ENCODE measurements around the gene MTHFS.
A peak's percentile ranks its signal among the peaks of the same experiment; 100 is the strongest.
"Not testable (repeated sequence)": the region's sequence is repeated elsewhere in the genome, so short reads cannot be mapped to it uniquely, and the experiment has no call there.

The MTHFS gene

DNA sequence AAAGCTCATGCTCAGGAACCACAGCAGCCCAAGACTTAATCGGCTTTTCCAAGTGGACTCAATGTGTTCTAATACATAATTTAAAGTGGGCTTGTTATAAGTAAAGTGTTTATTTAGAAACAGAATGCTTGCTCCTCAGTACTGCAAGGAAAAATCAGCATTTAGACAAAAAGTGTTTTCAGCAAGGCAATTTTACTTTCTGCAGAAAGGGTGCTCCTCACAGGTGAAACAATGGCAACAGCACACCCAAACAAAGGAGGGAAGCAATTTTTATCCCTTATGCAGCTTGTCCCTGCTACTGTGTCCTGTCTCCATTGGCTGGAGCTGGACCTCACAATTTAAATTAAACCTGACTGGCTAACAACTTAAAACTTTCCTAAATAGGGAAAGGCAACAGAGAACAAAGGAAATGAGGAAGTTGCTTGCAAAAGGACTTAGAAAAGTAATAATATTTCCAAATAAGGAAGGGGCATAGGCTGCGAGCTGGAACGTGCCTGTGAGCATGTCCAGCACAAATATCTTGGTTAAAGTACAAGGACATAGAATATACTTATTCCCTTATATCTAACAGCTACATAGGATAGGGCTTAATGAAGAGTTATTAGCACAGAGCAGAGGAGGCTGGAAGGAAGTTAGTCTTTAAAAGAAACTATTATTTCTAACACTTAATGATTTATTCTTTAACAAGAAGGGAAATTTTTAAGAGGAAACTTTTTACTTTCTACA lies 19.1 kb upstream of the MTHFS start:
- not testable (repeated sequence) for DNase-seq

DNA sequence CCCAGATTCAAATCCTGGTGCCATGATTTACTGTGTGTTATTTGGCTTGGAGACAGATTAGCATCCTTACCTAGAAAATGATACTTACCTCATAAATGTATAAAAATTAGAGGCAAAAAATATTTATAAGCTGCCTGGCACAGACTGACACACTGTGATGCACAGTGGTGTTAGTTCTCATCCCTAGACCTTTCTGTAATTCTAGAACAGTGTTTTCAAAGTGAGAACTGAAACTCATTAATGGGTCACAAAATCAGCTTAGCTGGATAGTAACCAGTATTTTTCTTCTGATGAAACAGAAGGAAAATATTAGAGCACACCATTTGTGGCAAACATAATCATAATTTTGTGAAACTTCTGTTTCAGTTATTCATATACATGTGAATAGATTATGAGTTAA lies 17.9 kb upstream of the MTHFS start:
- DNase-seq, result no peak

DNA sequence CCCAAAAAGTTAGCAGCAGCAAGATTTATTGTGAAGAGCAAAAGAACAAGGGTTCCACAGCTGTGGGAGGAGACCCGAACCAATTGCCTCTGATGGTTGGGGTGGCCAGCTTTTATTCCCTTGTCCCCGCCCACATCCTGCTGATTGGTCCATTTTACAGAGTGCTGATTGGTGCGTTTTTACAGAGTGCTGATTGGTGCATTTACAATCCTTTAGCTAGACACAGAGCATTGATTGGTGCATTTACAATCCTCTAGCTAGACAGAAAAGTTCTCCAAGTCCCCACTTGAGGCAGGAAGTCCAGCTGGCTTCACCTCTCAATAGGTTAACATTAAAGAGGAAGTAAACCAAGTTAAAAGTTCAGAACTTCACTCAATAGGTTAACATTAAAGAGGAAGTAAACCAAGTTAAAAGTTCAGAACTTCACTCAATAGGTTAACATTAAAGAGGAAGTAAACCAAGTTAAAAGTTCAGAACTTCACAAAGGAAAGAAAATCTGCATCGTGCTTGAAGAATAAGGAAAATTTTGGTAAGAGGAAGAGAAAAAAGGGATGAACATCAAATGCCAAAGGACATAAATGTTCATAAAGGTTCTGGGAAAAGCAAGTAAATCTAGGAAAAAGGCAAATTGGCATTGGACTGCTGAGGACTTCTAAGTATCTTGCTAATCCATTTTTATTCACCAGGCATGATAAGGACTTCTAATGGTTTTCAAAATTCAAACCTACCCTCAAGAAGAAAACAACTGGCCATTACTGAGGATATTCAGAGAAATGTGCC lies 12.9 kb upstream of the MTHFS start:
- not testable (repeated sequence) for DNase-seq

DNA sequence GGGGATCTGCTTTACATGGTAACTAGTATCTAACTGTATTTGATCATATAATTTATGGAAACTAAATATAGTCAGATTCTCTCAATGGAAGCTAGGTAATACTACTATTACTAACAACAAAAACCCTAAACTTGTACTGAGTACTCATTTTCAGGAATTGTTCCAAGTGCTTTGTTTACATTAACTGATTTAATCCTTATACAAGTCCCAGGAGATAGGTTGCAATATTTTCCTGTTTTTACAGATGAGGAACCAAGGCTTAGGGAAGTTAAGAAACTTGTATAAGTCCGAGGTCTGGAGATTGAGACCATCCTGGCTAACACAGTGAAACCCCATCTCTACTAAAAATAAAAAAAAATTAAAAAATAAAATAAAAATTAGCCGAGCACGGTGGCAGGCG lies 7.5 kb upstream of the MTHFS start:
- no peak for DNase-seq

DNA sequence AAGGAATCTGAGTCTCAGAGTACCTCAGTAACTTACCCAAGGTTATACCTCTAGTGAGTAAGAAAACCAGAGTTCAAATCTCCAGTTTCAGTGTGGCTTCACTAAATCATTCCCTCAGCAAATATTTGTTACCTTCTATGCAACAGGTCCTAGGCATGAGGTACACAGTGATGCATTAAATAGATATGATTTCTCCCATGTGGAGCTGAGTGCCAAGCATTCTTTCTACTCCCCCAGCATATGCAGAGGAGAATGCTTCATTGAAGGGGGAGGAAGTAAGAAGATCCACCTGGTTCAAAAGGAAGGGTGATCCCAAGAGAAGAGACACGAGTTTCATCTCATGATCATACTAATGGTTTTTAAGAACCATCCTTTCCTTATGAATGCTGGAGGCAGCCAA lies 6.8 kb upstream of the MTHFS start:
- no peak for DNase-seq

DNA sequence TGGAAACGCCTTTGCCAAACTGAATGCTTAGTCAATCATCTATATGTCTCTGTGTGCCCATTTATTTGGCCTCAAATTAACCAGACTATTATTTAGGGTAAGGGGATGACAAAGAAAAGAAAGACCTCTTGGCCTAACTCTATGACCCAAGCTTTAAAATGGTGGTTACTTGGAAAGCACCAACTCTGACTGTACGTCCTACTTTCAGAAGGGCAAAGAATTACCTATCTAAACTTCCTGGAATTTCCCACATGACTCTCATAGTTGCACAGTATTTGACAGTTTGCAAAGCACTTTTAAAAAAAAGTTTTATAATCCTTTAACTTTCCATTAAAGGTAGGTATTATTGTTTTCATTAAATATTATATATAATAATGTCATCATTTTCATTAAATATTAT lies 6.3 kb upstream of the MTHFS start:
- no peak for DNase-seq

DNA sequence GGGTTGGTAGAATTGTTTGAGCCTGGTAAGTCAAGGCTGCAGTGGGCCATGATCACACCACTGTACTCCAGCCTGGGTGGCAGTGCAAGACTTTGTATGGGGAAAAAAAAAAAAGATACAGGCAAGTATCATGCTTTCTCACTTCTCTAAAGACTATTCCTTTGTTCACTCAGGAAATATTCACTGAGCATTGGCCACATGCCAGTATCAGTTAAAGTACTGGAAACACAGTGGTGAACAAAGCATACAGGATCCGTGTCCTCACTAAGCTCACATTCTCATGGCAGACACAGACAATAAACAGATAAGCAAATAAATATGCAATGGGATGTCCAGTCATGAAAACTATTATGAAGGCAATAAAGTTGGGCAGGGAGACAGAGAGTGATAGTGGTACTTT lies 5.1 kb upstream of the MTHFS start:
- no peak for DNase-seq

DNA sequence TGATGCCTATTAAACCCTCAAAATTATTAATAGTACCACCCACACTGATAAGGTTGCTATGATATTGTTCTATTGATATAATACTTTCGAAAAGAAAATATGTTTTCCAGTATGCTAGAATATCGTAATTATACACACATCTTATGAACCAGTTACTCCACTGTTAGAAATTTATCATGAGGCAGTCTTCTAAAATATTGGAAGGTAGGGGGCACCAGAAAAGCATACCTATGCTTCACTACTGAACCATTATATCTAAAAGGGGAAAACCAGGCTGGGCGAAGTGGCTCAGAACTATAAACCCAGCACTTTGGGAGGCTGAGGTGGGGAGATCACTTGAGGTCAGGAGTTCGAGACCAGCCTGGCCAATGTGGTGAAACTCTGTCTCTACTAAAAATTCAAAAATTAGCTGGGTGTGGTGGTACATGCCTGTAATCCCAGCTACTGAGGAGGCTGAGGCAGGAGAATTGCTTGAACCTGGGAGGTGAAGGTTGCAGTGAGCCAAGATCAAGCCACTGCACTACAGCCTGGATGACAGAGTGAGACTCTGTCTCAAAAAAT lies 4.1 kb upstream of the MTHFS start:
- DNase-seq, result not testable (repeated sequence)

DNA sequence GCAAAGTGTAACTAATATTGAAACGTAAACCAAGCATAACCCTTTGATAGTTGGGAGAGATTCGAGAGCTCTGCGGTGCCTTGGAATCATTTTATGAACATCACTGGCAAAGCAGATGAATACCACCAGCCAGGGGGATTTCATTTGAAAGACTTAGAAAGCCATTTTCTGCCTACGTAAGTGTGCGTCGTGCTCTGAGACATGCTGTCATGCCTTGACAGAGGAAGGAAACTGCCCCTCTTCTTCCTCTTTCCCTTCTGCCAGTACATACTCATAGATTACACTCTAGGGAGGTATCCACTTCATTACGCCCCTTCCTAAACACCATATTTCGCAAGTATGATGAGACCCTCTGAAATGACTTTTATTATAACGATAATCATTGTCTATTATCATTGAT lies 3.3 kb upstream of the MTHFS start:
- no peak for DNase-seq

DNA sequence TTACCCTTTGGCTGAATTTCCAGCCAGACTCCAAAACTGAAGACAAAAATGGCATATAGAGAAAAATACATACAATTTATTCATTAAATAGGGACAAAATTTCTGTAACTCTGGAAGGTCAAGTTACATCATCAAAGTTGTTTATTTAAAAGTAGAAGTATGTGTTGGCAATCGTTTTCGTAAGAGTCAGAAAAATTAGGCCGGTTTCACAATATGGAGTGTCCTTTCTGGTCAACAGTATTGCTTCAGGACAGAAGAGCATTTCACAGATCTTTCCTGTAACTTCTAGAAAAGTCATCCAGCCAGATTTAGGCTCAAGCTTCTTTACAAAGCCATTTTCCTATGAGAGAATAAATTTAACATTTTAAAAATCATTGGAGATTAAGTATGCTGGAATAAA lies 2.0 kb upstream of the MTHFS start:
- DNase-seq, result peak; percentile 75

DNA sequence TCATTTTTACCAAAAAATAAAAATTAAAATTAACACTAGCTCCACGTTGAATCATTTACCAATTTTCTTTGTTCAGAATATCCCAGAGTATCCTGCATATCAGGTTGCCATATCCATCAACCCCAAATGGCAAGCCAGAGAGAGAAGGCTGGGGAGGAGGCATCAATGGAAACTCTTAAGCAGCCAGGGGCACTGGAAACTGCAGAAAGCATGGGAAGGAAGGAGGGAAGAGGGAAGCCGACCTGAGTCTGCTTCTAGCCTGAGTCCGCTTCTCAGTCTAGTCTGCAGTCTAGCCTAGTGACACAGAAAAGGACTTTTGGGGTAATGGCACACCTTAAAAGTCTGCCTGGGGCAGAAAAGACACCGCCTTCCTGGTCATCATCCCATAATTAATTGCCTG lies 1.6 kb upstream of the MTHFS start:
- no peak for DNase-seq

DNA sequence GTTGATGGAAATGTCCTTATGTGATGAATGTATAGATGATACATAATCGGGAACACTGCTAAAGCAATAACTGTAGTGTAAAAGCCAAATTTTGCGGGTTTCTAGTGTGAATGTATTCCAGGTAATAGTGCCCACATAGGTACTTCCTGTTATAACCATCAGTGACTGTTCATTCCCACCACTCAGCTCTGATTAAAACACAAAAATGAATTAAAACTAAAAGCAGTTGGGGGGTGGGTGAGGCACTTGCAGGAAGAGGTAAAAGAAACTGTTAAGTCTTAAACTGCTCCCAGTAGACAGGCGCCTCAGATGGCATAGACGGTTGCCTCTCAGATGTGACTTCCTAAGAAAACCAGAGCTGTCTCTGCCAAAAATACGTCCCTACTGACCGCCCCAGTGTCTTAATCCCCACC lies 893 bp upstream of the MTHFS start:
- DNase-seq, result no peak

DNA sequence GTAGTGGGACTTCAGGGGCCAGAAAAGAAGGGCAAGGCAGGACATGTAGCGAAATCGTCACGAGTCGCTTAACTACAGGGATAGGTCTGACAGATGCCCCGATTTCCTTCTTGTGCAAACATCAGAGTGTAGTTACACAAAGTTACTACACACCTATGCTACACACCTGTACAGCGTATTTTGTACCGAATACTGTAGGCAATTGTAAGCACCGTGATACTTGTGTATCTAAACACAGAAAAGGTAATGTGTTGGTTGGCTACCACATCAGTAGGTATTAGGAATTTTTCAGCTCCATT lies 515 bp upstream of the MTHFS start:
- no peak for DNase-seq

DNA sequence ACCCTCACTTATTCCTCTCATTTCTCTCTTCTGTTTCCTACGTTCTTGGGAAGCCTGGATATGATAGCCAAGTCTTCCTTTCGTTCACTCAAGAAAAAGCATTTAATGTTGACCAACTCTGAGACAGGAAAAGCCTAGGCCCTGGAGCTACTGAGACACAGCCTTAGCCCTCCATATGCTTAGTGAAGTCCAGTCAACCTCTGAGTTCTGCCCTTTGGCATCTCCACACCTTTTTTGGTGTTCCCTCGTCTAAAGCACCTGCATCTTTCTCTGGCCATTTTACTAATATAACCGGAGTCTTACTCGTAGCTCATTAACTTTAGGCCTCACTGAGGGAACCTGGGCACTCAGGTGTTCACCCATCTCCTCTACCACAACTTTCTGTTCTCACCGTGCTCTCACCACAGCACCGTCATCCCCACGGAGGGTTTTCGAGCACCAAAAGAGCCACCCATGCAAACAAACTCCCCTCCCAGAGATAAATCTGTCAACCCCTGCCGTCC lies 632 bp downstream of the MTHFS start:
- DNase-seq, result no peak

DNA sequence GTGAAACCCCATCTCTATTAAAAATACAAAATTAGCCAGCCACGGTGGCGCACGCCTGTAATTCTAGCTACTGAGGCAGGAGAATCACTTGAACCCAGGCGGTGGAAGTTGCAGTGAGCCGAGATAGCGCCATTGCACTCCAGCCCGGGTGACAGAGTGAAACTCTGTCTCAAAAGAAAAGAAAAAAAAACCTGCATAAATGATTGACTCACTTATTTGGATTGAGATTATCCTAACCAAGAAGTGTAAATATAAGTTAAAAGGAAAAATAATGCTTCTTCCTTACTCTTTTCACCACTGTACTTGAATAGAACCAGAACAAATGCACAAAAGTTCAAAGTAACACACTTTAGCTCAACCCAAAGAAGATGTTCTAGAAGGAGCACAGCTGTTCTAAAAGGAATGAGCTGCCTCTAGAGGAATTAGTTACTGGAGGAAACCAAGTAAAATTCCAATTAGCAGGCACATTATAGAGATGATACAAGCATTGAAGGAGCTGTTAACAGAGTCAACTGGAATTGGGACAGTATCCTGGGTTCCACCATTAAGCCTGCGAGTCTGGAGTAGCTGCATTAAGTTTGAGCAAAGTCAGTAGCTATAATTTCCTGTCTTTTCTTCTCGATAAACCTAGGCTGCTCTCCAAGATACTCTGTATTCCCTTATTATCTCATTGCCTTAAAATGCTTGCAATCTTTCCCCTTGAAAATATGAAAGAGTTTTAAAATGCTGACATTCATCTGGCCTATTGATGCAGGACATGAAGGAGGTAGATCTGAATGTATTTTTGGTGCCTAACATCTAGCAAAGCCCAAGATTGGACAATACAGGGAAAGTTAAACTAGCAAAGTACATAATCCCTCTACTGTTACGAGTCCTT lies 9.5 kb downstream of the MTHFS start:
- DNase-seq, result no peak

DNA sequence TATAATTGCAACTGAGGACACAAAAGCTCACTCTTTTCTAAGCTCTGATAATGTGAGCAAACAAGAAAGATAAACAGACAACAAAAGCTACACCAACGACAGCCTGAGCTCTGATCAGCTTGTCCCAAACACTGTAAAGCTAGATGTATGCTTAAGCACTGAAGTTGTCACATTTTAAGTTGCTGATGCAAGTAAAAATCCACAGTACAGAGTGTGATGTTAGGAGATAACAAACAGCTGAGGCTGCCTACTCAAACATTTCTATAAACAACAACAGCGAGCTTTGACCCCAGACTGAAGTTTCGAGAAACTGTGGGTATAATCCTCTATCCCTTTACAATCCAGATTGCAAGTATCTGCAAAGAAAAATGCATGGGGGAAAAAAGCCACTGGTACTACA lies 10.7 kb downstream of the MTHFS start:
- no peak for DNase-seq

DNA sequence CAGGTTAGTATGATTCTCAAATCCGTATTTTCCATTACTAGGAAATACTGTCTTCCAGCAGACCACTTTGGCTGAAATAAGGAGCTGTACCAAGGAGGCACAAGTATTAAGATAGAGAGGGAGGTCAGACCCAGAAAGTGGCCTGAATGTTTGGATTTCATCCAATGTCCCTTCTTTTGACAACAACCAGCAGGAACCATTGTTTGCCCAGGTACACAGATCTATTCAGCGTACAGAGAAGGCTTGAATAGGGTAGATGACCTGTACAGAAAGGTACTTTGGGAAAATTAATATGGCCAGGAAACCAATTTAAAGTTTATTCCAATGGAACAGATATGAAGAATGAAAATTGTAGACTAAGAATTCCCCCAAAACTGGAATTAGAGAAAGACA lies 12.6 kb downstream of the MTHFS start:
- no peak for DNase-seq

DNA sequence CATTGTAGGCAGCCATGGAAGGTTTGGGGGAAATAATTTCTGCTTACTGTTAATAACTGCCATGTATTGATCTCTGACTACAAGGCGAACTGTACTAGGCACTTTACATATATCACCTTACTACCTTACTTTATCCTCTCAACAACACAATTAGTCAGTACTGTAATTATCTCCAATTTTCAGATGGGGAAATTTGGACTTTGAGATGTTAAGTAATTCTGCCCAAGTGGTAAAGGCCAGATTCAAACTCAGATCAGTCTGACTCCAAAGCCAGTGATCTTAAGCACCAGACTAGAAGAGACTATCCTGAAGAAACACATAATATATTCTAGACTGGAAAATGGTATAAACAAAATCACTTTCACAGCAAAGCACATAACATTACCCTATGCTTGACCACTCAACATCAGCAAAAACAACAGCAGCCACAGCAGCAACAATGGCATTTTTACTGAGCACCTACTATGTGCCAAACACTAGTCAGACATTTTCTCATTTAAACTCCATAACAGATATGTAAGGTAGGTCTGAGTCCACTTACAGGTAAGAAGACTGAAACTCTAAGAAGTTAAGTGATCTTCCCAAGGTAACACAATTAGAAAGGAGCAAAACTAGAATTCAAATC lies 13.1 kb downstream of the MTHFS start:
- DNase-seq, result no peak

DNA sequence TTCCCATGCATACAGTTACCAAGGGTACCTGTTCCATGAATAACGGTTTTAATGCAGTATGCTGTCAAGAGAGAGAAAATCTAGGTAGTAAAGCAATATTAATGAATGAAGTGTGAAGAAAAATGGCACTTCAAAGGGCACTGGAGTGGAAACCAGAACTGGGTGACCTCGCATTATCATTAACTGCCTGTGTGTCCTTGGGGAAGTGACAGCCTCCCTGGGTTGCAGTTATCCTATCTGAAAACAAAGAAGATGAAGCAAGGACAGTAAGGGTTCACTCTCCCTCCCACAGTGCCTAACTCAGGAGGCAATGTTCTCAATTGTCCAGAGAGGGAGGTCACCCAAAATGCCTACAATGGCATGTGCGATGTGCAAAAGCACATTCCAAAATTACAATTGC lies 15.1 kb downstream of the MTHFS start:
- DNase-seq, result no peak

DNA sequence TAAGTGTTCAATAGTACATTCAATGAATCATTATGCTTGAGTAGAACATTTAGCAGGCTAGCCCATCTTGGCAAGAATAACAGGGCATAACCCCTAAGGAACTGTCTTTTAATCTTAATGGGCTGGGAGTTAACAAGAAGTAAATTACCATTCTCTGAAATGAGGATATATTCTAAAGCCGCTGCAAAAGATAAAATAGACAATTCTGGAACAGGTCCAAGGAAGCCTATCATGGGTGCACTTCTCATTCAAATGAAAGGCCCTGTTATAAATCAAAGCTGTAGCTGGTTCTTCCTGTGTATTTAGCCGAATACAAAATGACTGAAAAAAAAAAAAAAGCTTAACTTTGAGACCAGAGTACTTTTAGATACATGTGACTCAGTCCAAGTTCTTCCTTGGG lies 15.6 kb downstream of the MTHFS start:
- no peak for DNase-seq

DNA sequence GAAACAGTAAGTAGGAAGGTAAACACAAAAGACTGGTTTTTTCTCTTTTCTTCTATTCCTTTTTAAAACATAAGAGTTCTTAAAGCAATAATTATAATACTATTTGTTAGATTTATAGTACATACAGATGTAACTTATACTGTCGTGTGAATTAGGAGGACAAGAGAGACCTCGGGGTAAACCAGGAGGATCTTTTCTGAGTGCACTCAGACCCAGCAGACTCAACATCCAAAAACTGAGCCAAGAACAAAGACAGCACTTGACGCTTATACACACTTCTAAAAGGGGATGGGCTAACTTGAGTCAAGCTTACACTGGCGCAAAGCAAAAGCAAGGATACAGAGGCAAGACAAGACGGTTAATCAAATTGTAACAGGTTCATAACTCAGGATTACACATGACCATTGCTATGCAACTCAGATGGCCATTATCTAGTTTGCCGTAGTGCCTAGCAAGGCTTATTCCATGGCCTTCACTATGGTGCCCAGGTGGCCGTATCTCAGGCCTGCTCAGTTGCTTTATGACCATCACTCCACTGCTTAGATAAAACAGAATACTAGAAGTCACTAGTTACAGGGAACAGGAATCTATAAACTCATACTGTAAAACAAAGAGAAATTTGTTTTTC lies 18.6 kb downstream of the MTHFS start:
- DNase-seq, result no peak

DNA sequence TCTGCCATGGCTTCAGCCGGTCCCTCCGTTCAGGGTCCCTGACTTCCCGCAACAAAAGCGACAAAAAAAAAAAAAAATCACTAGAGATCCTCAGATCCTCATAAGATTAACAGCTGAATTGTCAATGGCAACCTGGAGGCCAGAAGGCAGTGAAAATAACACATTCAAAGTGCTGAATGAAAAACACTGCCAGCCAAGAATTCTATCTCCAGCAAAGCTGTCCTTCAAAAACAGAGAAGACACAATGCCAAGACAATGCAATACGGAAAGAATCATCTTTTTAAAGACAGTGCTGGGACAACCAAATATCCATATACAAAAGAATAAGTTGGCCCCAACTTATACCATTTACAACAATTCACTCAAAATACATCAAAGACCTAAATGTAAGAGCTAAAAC lies 21.6 kb downstream of the MTHFS start:
- no peak for DNase-seq
